GM06990 (cell line): ENCODE measurements around the gene GSE1.

Experiments used
- DNase-seq: peaks from one replicate; pipeline ENCODE4 v3.0.0-alpha.2; 2011; ENCODE audit not compliant: insufficient read length; ENCODE audit errors: extremely low read depth
- H3K27me3 ChIP-seq: replicated peaks from 2 replicates; pipeline ENCODE4 v1.6.0; 2011; ENCODE audit warnings: low read length; ENCODE audit not compliant: control insufficient read depth, insufficient read depth
- H3K36me3 ChIP-seq: 2 replicates; pipeline ENCODE4 v1.5.1; 2011; ENCODE audit warnings: low read length; ENCODE audit not compliant: control insufficient read depth, insufficient read depth
- H3K4me3 ChIP-seq: replicated peaks from 2 replicates; pipeline ENCODE4 v1.5.1; 2011; ENCODE audit warnings: low read depth, mild to moderate bottlenecking, control low read depth, low read length
- CTCF ChIP-seq: IDR thresholded peaks from 2 replicates; pipeline ENCODE4 v1.5.1; 2011; ENCODE audit warnings: low read length, control low read depth, mild to moderate bottlenecking, inconsistent platforms; ENCODE audit not compliant: insufficient read depth, poor library complexity, severe bottlenecking

Gene GSE1

GRCh38 chr16:85674418-85674755 is 61.3 kb downstream of the GSE1 start:
- Histone ChIP-seq H3K27me3 (no peaks in the 10 kb centered on the region), H3K4me3 (no peak overlapping the region), H3K36me3 (peaks cover 31% of the 10 kb centered on the region)
- no peak for TF ChIP-seq CTCF
- no peak for DNase-seq

GRCh38 chr16:85674828-85675227 is 61.7 kb downstream of the GSE1 start:
- peaks cover 32% of the 10 kb centered on the region for H3K36me3 ChIP-seq
- no peak for TF ChIP-seq CTCF

GRCh38 chr16:85675251-85675874 is 62.2 kb downstream of the GSE1 start:
- no peak for DNase-seq
- peaks cover 35% of the 10 kb centered on the region for H3K36me3 ChIP-seq

More at GRCh38 chr16:85674828-85675227, 61.7 kb downstream of the GSE1 start:
- H3K27me3 ChIP-seq = no peaks in the 10 kb centered on the region
- no peak overlapping the region for H3K4me3 ChIP-seq
- no peak for DNase-seq

GRCh38 chr16:85676466-85676865 is 63.3 kb downstream of the GSE1 start:
- Histone ChIP-seq H3K36me3 (peaks cover 32% of the 10 kb centered on the region), H3K27me3 (no peaks in the 10 kb centered on the region), H3K4me3 (no peak overlapping the region)
- DNase-seq = no peak
- TF ChIP-seq CTCF = no peak

More at GRCh38 chr16:85675251-85675874, 62.2 kb downstream of the GSE1 start:
- Histone ChIP-seq H3K4me3 (no peak overlapping the region), H3K27me3 (no peaks in the 10 kb centered on the region)
- peak; percentile 41 for TF ChIP-seq CTCF

GRCh38 chr16:85677383-85677967 is 64.4 kb downstream of the GSE1 start:
- DNase-seq = no peak
- H3K4me3 ChIP-seq = no peak overlapping the region
- H3K27me3 ChIP-seq = no peaks in the 10 kb centered on the region
- no peak for TF ChIP-seq CTCF
- H3K36me3 ChIP-seq = peaks cover 24% of the 10 kb centered on the region
